ENCODE results near the gene C11orf58. TPM values are rescaled to one million over a fixed set of nuclear protein-coding genes. Genes with fewer than 3 reads are reported as not detected.

C11orf58 gene
- total RNA-seq, 1 donor, result 184 TPM

GRCh38 chr11:16784097-16784496, 45.6 kb downstream of the C11orf58 start:
- no peak for TF ChIP-seq CTCF (IDR thresholded peaks at IDR 0.05; ENCODE audit: insufficient read depth, low read depth, low read length)
- no peak for DNase-seq (ENCODE audit: low read depth)
- H3K4me3 ChIP-seq (ENCODE audit: low read depth, low read length), result no peak overlapping the region

GRCh38 chr11:16784666-16785065, 46.2 kb downstream of the C11orf58 start:
- TF ChIP-seq CTCF (IDR thresholded peaks at IDR 0.05; ENCODE audit: insufficient read depth, low read depth, low read length), result no peak
- H3K4me3 ChIP-seq (ENCODE audit: low read depth, low read length), result no peak overlapping the region
- DNase-seq (ENCODE audit: low read depth), result no peak

- peak; percentile 95 for TF ChIP-seq CTCF (IDR thresholded peaks at IDR 0.05; ENCODE audit: insufficient read depth, low read depth, low read length)
- no peak overlapping the region for H3K4me3 ChIP-seq (ENCODE audit: low read depth, low read length)
- DNase-seq (ENCODE audit: low read depth), result peak; percentile 74
Observed at GRCh38 chr11:16785520-16786128, 47.2 kb downstream of the C11orf58 start.

- TF ChIP-seq CTCF (IDR thresholded peaks at IDR 0.05; ENCODE audit: insufficient read depth, low read depth, low read length), result no peak
- no peak for DNase-seq (ENCODE audit: low read depth)
- H3K4me3 ChIP-seq (ENCODE audit: low read depth, low read length), result no peak overlapping the region
Observed at GRCh38 chr11:16786131-16786530, 47.7 kb downstream of the C11orf58 start.

- H3K4me3 ChIP-seq (ENCODE audit: low read depth, low read length), result no peak overlapping the region
- TF ChIP-seq CTCF (IDR thresholded peaks at IDR 0.05; ENCODE audit: insufficient read depth, low read depth, low read length), result no peak
- DNase-seq (ENCODE audit: low read depth), result no peak
Observed at GRCh38 chr11:16787035-16787742, 48.7 kb downstream of the C11orf58 start.

GRCh38 chr11:16788141-16789062, 50.0 kb downstream of the C11orf58 start:
- TF ChIP-seq CTCF (IDR thresholded peaks at IDR 0.05; ENCODE audit: insufficient read depth, low read depth, low read length), result peak; percentile 97
- DNase-seq (ENCODE audit: low read depth), result peak; percentile 68
- H3K4me3 ChIP-seq (ENCODE audit: low read depth, low read length), result no peak overlapping the region

Data from fibroblast of villous mesenchyme (primary cell).